ENCODE data around the gene TRIM14. TPM values are rescaled to one million over a fixed set of nuclear protein-coding genes. Genes with fewer than 3 reads are reported as not detected.
"Not testable (repeated sequence)": the region's sequence is repeated elsewhere in the genome, so short reads cannot be mapped to it uniquely, and the experiment has no call there.

TRIM14 gene
- total and polyA plus RNA-seq, 2 donors from 2014 or later, result 11.3 to 26.3 TPM

DNA sequence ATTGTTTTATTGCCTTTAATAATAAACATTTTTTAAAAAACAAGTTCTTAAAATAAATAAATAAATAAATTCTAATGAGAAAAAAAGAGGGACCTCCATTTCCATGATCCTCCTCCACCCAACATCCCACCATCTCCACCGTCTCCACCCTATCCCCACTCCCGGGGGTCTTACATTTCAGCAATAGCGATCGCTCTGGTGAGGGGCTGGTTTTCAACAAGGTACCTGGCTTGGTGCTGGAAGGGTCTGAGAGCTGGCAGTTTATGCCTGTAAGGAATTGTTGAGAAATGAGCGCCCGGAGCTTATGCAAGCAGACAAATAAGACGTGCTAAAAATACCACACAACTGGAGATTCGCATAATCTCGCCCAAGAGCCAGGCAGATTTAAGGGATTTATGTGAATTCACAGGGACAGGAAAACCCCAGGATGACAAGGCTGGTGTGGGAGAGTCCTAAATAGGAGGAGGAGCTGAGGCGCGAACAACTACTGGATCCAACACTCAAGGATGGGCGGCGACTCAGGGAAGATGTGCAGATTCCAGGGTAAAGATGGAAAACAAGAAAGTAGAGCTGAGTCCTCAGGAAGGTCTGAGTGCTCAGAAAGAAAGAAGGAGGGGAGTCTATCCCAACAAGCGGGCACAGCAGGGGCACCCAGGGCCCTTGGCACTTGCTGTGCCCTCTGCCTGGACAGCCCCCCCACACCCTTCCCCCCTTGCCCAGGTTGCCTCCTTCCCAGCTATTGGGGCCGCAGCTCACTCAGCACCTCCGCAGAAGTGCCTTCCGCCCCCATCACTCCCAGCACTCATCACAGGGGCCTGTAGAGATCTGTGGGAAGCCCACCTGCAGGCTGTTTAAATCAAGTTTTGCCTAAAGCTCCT is 27.0 kb downstream of the TRIM14 start:
- Histone ChIP-seq H3K9me3 (ENCODE audit: control insufficient read depth in 2 of 3, insufficient read depth in 1 of 3, low read length in 3 of 3) (no peaks in the 10 kb centered on the region), H3K27me3 (ENCODE audit: control insufficient read depth, insufficient read depth, low read length) (no peaks in the 10 kb centered on the region), H3K9ac (ENCODE audit: low read length in 3 of 3) (no peak overlapping the region), H3K4me1 (ENCODE audit: control insufficient read depth in 2 of 3, insufficient read depth in 2 of 3, low read depth in 1 of 3, low read length in 3 of 3) (no peaks in the 10 kb centered on the region), H3K4me3 (ENCODE audit: low read length in 3 of 3) (no peak overlapping the region), H3K36me3 (ENCODE audit: control insufficient read depth in 2 of 3, insufficient read depth in 3 of 3, low read length in 3 of 3) (no peaks in the 10 kb centered on the region), H3K27ac (ENCODE audit: low read depth in 2 of 2, low read length in 2 of 2) (no peak overlapping the region)
- TF ChIP-seq, protein P1, sequence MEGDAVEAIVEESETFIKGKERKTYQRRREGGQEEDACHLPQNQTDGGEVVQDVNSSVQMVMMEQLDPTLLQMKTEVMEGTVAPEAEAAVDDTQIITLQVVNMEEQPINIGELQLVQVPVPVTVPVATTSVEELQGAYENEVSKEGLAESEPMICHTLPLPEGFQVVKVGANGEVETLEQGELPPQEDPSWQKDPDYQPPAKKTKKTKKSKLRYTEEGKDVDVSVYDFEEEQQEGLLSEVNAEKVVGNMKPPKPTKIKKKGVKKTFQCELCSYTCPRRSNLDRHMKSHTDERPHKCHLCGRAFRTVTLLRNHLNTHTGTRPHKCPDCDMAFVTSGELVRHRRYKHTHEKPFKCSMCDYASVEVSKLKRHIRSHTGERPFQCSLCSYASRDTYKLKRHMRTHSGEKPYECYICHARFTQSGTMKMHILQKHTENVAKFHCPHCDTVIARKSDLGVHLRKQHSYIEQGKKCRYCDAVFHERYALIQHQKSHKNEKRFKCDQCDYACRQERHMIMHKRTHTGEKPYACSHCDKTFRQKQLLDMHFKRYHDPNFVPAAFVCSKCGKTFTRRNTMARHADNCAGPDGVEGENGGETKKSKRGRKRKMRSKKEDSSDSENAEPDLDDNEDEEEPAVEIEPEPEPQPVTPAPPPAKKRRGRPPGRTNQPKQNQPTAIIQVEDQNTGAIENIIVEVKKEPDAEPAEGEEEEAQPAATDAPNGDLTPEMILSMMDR (IDR thresholded peaks at IDR 0.05; ENCODE audit: borderline replicate concordance, extremely low read depth, insufficient read depth), result no peak
- DNase-seq (peak in 1 of 5 donors; percentile 31), FAIRE-seq (no peak)
- intact Hi-C loops (cut with DNase I), result no loop called here

DNA sequence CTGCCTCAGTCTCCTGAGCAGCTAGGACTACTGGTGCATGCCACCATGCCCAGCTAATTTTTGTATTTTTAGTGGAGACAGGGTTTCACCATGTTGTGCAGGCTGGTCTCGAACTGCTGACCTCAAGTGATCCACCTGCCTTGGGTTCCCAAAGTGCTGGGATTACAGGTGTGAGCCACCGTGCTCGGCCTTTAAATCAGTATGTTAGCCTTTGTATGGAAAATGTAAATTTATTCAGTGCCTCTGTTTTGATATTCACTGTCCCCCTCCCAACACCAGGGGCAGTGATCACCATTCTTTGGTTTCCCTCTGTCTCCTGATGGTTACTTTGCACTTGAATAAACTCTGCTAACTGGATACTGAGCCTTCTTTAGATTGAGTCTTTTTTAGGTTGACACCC is 28.3 kb downstream of the TRIM14 start:
- H3K36me3 ChIP-seq (ENCODE audit: control insufficient read depth in 2 of 3, insufficient read depth in 3 of 3, low read length in 3 of 3); H3K4me1 ChIP-seq (ENCODE audit: control insufficient read depth in 2 of 3, insufficient read depth in 2 of 3, low read depth in 1 of 3, low read length in 3 of 3); H3K9me3 ChIP-seq (ENCODE audit: control insufficient read depth in 2 of 3, insufficient read depth in 1 of 3, low read length in 3 of 3); FAIRE-seq; DNase-seq; intact Hi-C loops (cut with DNase I); H3K27me3 ChIP-seq (ENCODE audit: control insufficient read depth, insufficient read depth, low read length); H3K27ac ChIP-seq (ENCODE audit: low read depth in 2 of 2, low read length in 2 of 2); H3K9ac ChIP-seq (ENCODE audit: low read length in 3 of 3); H3K4me3 ChIP-seq (ENCODE audit: low read length in 3 of 3): not testable (repeated sequence)

DNA sequence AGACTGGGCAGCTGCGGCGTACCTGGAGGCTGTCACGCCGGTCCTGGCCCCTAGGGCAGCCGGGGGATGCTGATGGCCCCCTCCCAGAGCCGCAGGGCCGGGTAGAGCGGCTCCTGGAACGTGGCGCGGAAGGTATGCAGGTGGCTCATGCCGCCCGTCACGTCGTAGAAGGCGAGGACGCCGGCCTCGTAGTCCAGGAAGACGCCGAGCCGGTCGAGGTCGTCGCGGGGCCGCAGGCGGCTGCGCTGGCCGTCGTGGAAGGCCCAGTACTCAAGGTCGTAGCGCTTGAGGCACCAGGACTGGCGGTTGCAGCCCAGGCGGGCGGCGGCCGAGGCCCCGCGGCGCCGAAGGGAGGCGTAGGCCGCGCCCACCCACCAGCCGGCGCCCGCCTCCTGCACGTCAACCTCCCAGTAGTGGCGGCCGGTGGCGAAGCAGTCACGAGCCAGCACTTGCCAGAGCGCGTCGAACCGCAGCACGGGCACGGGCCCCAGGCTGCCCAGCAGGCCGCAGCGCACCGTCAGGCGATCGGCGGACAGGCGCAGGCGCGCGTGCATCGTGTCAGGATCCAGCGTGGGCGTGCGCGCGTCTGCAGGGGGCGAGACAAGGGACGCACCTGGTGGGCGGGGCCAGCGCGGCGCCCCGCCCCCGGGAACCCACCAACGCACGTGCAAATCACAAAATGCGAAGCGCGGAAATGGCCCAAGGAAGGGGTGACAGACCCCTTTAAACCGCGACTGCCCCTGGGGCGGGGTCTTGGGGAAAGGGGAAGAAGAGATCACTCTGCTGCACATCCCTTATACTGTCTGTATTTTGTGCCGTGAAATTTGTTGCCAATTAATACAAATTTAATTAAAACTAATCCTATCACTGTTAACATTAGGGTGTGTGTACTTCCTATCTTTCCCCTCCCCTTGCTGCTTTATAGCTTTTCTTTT is 31.3 kb downstream of the TRIM14 start:
- Histone ChIP-seq H3K9ac (ENCODE audit: low read length in 3 of 3) (no peak overlapping the region), H3K9me3 (ENCODE audit: control insufficient read depth in 2 of 3, insufficient read depth in 1 of 3, low read length in 3 of 3) (no peaks in the 10 kb centered on the region), H3K27ac (ENCODE audit: low read depth in 2 of 2, low read length in 2 of 2) (no peak overlapping the region), H3K36me3 (ENCODE audit: control insufficient read depth in 2 of 3, insufficient read depth in 3 of 3, low read length in 3 of 3) (peaks cover 0 to 4% (median under 1%) of the 10 kb centered on the region in 3 donors), H3K4me3 (ENCODE audit: low read length in 3 of 3) (peak overlapping the region in 1 of 3 donors; percentile 29), H3K27me3 (ENCODE audit: control insufficient read depth, insufficient read depth, low read length) (no peaks in the 10 kb centered on the region), H3K4me1 (ENCODE audit: control insufficient read depth in 2 of 3, insufficient read depth in 2 of 3, low read depth in 1 of 3, low read length in 3 of 3) (peaks cover 0 to 9% (median 0%) of the 10 kb centered on the region in 3 donors)
- TF ChIP-seq, protein P1 (IDR thresholded peaks at IDR 0.05; ENCODE audit: borderline replicate concordance, extremely low read depth, insufficient read depth), result no peak
- intact Hi-C loops (cut with DNase I), result no loop called here
- peak; percentile 83 to 89 (median 87) for DNase-seq
- FAIRE-seq, result no peak

Data from kidney (tissue), 14 donors.